ENCODE results near the gene LAMB4.

The LAMB4 gene

GRCh38 chr7:108089381-108089780 lies 40.8 kb downstream of the LAMB4 start:
- Mint-ChIP-seq H3K36me3 (ENCODE audit: low read depth) (no peaks in the 10 kb centered on the region), H3K4me1 (ENCODE audit: low read depth) (no peaks in the 10 kb centered on the region), H3K27me3 (peaks cover 15% of the 10 kb centered on the region), H3K27ac (no peak overlapping the region), H3K9me3 (no peaks in the 10 kb centered on the region), H3K4me3 (no peak overlapping the region)
- no peak for DNase-seq

DNA sequence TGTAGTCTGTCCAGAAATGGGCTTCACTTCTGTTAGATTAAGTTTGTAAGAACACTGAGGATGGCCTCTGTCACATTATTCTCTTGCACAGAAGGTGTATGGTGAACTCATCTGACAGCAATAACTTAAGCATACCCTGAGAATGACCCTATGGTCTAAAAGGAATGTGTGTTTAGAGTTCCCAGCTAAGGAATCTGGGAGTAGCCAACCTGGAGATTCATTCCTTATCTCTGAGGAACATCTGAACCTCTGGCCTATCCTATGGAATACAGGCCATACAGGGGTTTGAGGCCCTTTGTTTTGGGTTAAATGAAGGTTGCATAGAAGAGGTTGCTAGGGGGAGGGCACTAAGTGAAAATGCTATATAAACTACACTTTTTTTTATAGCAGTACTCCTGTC lies 41.4 kb downstream of the LAMB4 start:
- no peak for DNase-seq
- Mint-ChIP-seq H3K27ac (no peak overlapping the region), H3K36me3 (ENCODE audit: low read depth) (no peaks in the 10 kb centered on the region), H3K27me3 (peaks cover 10% of the 10 kb centered on the region), H3K4me1 (ENCODE audit: low read depth) (no peaks in the 10 kb centered on the region), H3K4me3 (no peak overlapping the region), H3K9me3 (no peaks in the 10 kb centered on the region)

GRCh38 chr7:108087778-108088177 lies 42.4 kb downstream of the LAMB4 start:
- no peaks in the 10 kb centered on the region for H3K9me3 Mint-ChIP-seq
- H3K4me1 Mint-ChIP-seq (ENCODE audit: low read depth), result no peaks in the 10 kb centered on the region
- no peak for DNase-seq
- no peak overlapping the region for H3K27ac Mint-ChIP-seq
- H3K4me3 Mint-ChIP-seq, result no peak overlapping the region
- H3K27me3 Mint-ChIP-seq, result peaks cover 8% of the 10 kb centered on the region
- H3K36me3 Mint-ChIP-seq (ENCODE audit: low read depth), result no peaks in the 10 kb centered on the region

DNA sequence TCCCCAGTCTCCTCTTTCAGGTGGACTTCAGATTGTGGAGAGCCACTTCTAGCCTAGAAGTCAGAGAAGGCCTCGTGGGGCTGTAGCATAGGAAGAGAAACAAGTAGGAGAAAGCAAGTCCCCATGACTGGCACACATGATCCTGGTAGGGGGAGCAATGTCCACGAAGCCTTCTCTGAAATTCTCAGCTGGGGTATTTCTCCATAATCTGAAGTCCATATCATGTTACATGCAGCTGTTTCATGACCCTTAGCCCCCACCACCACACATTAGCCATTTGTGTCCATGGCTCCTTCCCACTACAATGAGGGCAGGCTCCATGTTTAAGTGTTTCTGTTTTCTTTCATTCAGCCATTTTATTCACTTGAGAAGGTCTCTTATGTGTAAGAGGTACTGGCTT lies 43.2 kb downstream of the LAMB4 start:
- Mint-ChIP-seq H3K9me3 (no peaks in the 10 kb centered on the region), H3K4me3 (no peak overlapping the region), H3K27me3 (peaks cover 7% of the 10 kb centered on the region), H3K4me1 (ENCODE audit: low read depth) (no peaks in the 10 kb centered on the region), H3K36me3 (ENCODE audit: low read depth) (no peaks in the 10 kb centered on the region), H3K27ac (no peak overlapping the region)
- no peak for DNase-seq

DNA sequence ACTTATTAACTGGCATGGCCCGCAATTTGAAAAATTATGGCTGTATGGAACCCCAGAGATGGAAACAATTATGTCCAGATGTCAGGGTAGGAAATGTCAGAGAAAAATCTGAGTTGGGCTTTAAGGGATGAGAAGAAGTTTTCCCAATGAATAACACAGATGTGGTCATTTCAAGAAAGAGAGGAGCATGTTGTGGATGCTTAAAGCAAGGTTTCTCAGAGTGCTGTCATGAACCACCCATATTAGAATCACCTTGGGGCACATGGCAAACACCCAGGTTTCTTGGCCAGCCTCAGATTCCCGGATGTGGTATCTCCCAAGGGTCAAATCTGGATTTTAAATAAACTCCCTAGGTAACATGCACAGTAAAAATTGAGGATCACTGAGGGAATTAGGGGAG lies 43.6 kb downstream of the LAMB4 start:
- no peak for DNase-seq
- no peaks in the 10 kb centered on the region for H3K36me3 Mint-ChIP-seq (ENCODE audit: low read depth)
- no peak overlapping the region for H3K4me3 Mint-ChIP-seq
- peaks cover 3% of the 10 kb centered on the region for H3K9me3 Mint-ChIP-seq
- no peaks in the 10 kb centered on the region for H3K4me1 Mint-ChIP-seq (ENCODE audit: low read depth)
- peaks cover 3% of the 10 kb centered on the region for H3K27me3 Mint-ChIP-seq
- H3K27ac Mint-ChIP-seq, result no peak overlapping the region

DNA sequence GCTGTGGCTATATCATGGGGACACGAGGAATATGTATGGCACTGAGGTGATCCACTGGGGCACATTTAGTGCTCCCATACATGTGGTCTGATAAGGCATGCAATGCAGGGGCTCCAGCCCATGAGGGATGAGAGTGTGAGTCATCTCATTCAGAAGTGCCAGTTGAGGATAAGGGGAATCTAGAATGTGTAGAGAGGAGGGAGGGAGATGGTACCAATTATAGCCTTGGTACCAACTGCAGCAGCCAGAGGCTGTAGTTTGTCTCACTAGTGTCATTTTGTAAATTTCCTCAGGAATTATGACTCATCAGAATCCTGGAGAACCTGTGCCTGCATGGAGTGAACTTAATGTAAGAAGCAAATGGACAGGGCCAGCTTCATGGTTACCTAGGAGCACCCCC lies 46.2 kb downstream of the LAMB4 start:
- Mint-ChIP-seq H3K4me1 (ENCODE audit: low read depth) (no peaks in the 10 kb centered on the region), H3K36me3 (ENCODE audit: low read depth) (no peaks in the 10 kb centered on the region), H3K9me3 (peaks cover 7% of the 10 kb centered on the region), H3K27me3 (no peaks in the 10 kb centered on the region), H3K4me3 (no peak overlapping the region), H3K27ac (no peak overlapping the region)
- DNase-seq, result no peak

DNA sequence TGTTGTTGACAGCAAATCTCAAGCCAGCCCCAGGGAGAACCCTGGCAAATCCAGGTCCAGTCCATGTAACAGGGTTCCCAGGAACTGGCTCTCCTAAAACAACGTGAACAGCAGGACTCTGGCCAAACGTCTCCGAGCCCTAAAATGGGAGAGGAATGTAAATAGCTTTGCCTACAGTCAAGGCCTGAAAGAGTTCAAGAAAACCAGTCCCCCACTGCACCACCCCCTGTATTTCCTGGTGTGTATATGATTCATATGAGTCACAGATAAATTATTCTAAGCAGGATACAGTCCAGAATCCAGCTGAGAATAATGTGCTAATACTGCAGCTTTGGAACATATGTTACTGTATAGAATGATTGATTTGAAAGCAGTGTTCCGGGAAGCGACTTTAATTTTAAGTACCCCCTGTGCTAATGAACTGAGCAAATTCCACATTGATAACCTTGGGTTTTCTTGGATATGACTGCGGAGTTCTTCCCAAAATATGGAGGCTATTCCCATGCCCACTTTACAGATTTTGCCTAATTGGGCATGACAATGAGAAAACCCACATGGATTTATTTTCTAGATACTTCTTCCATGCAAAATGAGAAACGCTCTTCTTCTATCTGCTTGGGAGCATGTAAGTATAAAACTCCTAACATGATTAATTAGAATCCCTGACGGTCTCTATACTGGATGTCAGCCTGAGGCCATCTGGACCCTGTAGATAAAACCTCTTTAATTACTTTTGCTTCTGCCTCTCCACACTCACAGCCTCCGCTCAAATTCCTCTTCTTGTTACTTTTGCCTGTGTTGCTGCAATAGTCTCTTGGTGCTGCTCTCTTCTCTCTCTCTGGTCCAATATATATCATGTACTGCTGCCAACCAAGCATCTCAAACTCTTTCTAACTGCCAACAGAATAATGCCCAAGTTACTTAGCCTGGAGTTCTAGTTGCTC lies 50.2 kb downstream of the LAMB4 start:
- DNase-seq, result no peak

GRCh38 chr7:108079276-108079647 lies 50.9 kb downstream of the LAMB4 start:
- Mint-ChIP-seq H3K4me1 (ENCODE audit: low read depth) (no peaks in the 10 kb centered on the region), H3K36me3 (ENCODE audit: low read depth) (no peaks in the 10 kb centered on the region), H3K27me3 (no peaks in the 10 kb centered on the region), H3K4me3 (no peak overlapping the region), H3K9me3 (peaks cover 7% of the 10 kb centered on the region), H3K27ac (no peak overlapping the region)
- no peak for DNase-seq

More for the DNA sequence above, 50.2 kb downstream of the LAMB4 start:
- H3K27me3 Mint-ChIP-seq, result no peaks in the 10 kb centered on the region
- H3K9me3 Mint-ChIP-seq, result peaks cover 7% of the 10 kb centered on the region
- no peak overlapping the region for H3K4me3 Mint-ChIP-seq
- no peaks in the 10 kb centered on the region for H3K4me1 Mint-ChIP-seq (ENCODE audit: low read depth)
- no peak overlapping the region for H3K27ac Mint-ChIP-seq
- H3K36me3 Mint-ChIP-seq (ENCODE audit: low read depth), result no peaks in the 10 kb centered on the region

- Mint-ChIP-seq H3K4me3 (no peak overlapping the region), H3K27me3 (no peaks in the 10 kb centered on the region), H3K36me3 (ENCODE audit: low read depth) (no peaks in the 10 kb centered on the region), H3K27ac (no peak overlapping the region), H3K9me3 (peaks cover 7% of the 10 kb centered on the region), H3K4me1 (ENCODE audit: low read depth) (no peaks in the 10 kb centered on the region)
- no peak for DNase-seq
These were observed 51.5 kb downstream of the LAMB4 start for GRCh38 chr7:108078691-108079090.

- Mint-ChIP-seq H3K4me3 (no peak overlapping the region), H3K27ac (no peak overlapping the region), H3K36me3 (ENCODE audit: low read depth) (no peaks in the 10 kb centered on the region), H3K9me3 (peaks cover 7% of the 10 kb centered on the region), H3K27me3 (no peaks in the 10 kb centered on the region), H3K4me1 (ENCODE audit: low read depth) (no peaks in the 10 kb centered on the region)
- no peak for DNase-seq
These were observed 51.9 kb downstream of the LAMB4 start for GRCh38 chr7:108078211-108078673.

- Mint-ChIP-seq H3K9me3 (peaks cover 7% of the 10 kb centered on the region), H3K4me3 (no peak overlapping the region), H3K4me1 (ENCODE audit: low read depth) (no peaks in the 10 kb centered on the region), H3K27me3 (no peaks in the 10 kb centered on the region), H3K27ac (no peak overlapping the region), H3K36me3 (ENCODE audit: low read depth) (no peaks in the 10 kb centered on the region)
- no peak for DNase-seq
These were observed 52.5 kb downstream of the LAMB4 start for GRCh38 chr7:108077709-108078108.

- Mint-ChIP-seq H3K27ac (no peak overlapping the region), H3K9me3 (peaks cover under 1% of the 10 kb centered on the region), H3K27me3 (no peaks in the 10 kb centered on the region), H3K4me1 (ENCODE audit: low read depth) (no peaks in the 10 kb centered on the region), H3K36me3 (ENCODE audit: low read depth) (no peaks in the 10 kb centered on the region), H3K4me3 (no peak overlapping the region)
- no peak for DNase-seq
These were observed 54.0 kb downstream of the LAMB4 start for GRCh38 chr7:108076156-108076555.

DNA sequence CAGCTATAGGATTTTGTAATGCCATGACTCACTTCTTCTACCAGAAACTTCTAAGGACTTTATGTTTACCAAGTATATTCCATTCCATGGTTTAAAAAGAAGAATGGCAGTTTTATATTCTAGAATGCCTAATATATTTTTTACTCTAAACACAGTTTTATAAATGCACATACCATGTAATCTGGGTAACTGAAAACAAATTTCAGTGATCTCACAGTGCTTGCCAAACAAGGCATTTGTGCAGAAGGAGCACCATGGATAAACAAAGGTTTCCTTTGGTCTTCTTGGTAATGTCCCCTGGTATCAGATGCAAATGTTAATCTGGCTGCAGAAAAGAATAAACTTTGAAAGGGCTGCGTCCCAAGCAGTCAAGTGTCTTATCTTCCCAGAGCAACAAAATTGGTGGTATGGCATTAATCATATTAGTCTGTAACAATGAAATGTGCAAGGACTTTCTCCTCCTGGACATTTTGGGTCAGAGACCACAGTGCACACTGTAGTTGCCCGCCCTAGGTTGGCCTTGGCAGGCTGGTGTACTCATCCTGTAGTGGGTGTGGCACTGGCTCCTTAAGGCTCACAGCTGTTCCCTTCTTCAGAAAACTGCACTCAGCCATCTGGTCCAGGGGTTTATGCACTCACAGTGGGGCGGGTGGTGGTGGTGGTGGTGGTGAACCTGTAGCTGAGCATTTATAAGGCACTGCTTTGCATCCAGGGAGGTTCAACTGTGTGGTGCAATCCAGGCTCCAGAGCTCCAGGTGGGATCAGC lies 56.7 kb downstream of the LAMB4 start:
- H3K27ac Mint-ChIP-seq, result no peak overlapping the region
- no peaks in the 10 kb centered on the region for H3K4me1 Mint-ChIP-seq (ENCODE audit: low read depth)
- H3K36me3 Mint-ChIP-seq (ENCODE audit: low read depth), result no peaks in the 10 kb centered on the region
- DNase-seq, result no peak
- no peak overlapping the region for H3K4me3 Mint-ChIP-seq
- no peaks in the 10 kb centered on the region for H3K9me3 Mint-ChIP-seq
- peaks cover 3% of the 10 kb centered on the region for H3K27me3 Mint-ChIP-seq

DNA sequence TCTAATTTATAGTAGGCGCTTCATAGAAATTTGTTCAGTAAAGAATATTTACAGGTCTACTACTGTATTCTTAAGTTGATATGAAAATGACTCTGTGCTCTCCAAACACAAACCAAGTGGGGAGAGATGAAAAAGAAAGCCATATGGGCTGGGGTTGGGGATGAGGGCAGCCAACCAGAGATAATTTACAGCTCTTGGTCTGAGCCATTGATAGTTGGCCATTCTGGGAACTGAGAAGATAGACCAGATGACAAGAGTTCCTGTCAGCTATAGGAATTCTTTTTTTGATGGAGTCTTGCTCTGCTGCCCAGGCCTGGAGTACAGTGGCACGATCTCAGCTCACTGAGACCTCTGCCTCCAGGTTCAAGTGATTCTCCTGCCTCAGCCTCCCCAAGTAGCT lies 57.4 kb downstream of the LAMB4 start:
- no peaks in the 10 kb centered on the region for H3K4me1 Mint-ChIP-seq (ENCODE audit: low read depth)
- no peak overlapping the region for H3K4me3 Mint-ChIP-seq
- no peaks in the 10 kb centered on the region for H3K9me3 Mint-ChIP-seq
- H3K27me3 Mint-ChIP-seq, result peaks cover 3% of the 10 kb centered on the region
- no peaks in the 10 kb centered on the region for H3K36me3 Mint-ChIP-seq (ENCODE audit: low read depth)
- no peak overlapping the region for H3K27ac Mint-ChIP-seq
- DNase-seq, result no peak

- no peaks in the 10 kb centered on the region for H3K9me3 Mint-ChIP-seq
- no peaks in the 10 kb centered on the region for H3K36me3 Mint-ChIP-seq (ENCODE audit: low read depth)
- no peak overlapping the region for H3K27ac Mint-ChIP-seq
- H3K4me3 Mint-ChIP-seq, result no peak overlapping the region
- H3K4me1 Mint-ChIP-seq (ENCODE audit: low read depth), result no peaks in the 10 kb centered on the region
- H3K27me3 Mint-ChIP-seq, result peaks cover 3% of the 10 kb centered on the region
- DNase-seq, result no peak
These were observed 58.0 kb downstream of the LAMB4 start for GRCh38 chr7:108072116-108072515.

All from activated T-cell treated with anti-CD3 and anti-CD28 coated beads, Interleukin-2, amount 50 U/mL, for 24 hours (primary cell).